ENCODE results near the gene SOX13. TPM values are rescaled to one million over a fixed set of nuclear protein-coding genes. Genes with fewer than 3 reads are reported as not detected.

SOX13 gene
- total and polyA plus RNA-seq, 5 donors, result 9.4 to 17.9 (median 11.6) TPM

- Histone ChIP-seq H3K9me3 (ENCODE audit: control insufficient read depth, low read length) (no peaks in the 10 kb centered on the region), H3K27me3 (ENCODE audit: control insufficient read depth, insufficient read depth) (no peaks in the 10 kb centered on the region), H3K4me3 (ENCODE audit: low read length) (no peak overlapping the region), H3K27ac (ENCODE audit: low read length) (no peak overlapping the region), H3K4me1 (ENCODE audit: control insufficient read depth, insufficient read depth, low read length) (peaks cover 3% of the 10 kb centered on the region)
- no peak for DNase-seq
- intact Hi-C loops (cut with DNase I), result no loop called here
- 76% methylated on average over 2 of the region's 2 CpGs for WGBS
- ATAC-seq, result no peak
Measured at GRCh38 chr1:204149107-204149506, 76.2 kb downstream of the SOX13 start.

GRCh38 chr1:204149635-204150565, 77.0 kb downstream of the SOX13 start:
- Histone ChIP-seq H3K4me3 (ENCODE audit: low read length) (no peak overlapping the region), H3K9me3 (ENCODE audit: control insufficient read depth, low read length) (no peaks in the 10 kb centered on the region), H3K27ac (ENCODE audit: low read length) (no peak overlapping the region), H3K27me3 (ENCODE audit: control insufficient read depth, insufficient read depth) (no peaks in the 10 kb centered on the region), H3K4me1 (ENCODE audit: control insufficient read depth, insufficient read depth, low read length) (peaks cover 3% of the 10 kb centered on the region)
- ATAC-seq (peak; percentile 30 to 32), DNase-seq (no peak)
- intact Hi-C loops (cut with DNase I), result no loop called here
- WGBS, result 76% methylated on average over 16 of the region's 16 CpGs

- Histone ChIP-seq H3K27me3 (ENCODE audit: control insufficient read depth, insufficient read depth) (no peaks in the 10 kb centered on the region), H3K4me1 (ENCODE audit: control insufficient read depth, insufficient read depth, low read length) (peaks cover 3% of the 10 kb centered on the region), H3K27ac (ENCODE audit: low read length) (no peak overlapping the region), H3K4me3 (ENCODE audit: low read length) (peak overlapping the region; percentile 62), H3K9me3 (ENCODE audit: control insufficient read depth, low read length) (no peaks in the 10 kb centered on the region)
- intact Hi-C loops (cut with DNase I), result no loop called here
- ATAC-seq (peak; percentile 34 to 37), DNase-seq (peak; percentile 42 to 77 (median 65))
- WGBS, result 27% methylated on average over 33 of the region's 33 CpGs
Measured at GRCh38 chr1:204150702-204151551, 78.0 kb downstream of the SOX13 start.

DNA sequence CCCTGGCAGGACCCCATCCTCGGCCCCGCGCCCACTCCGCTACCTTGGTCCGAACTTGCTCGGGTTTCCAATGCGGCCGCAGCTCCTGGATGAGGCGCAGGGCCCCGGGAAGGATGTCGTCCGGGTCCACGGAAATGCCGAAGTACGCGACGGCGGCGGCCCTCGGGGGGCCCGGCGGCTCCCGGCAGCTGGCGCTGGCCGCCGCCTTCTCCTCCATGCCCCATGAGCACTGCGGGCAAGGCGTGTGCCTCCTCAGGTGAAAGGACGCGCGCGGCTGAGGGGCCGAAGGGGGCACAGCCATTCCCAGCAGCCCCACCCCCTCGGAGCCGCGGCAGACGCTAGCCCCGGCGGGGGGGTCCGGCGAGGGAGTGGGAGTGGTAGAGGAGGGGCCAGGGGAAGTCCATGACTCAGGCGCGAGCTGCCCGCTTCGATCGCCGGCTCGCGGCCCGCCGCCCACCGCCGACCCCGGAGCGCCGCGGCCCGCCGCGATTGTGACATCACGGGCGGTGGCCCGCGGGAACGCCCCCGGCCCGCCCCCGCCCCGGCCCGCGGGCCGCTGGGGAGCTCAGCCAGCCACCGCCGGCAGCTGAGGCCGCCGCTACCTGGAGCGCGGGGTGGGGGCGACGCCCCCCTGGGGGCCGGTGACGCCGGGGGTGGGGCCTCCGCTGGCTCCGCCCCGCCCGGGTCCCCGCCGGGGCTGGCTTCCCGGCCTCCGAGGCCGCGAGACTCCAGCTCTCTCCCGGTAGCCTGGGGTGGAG, 78.8 kb downstream of the SOX13 start, which contains the start of gene ETNK2:
Gene ETNK2 (minus strand): TSS at position 493 of the 758 bp plus-strand sequence. CDS start 192 bp downstream, at position 301.
- DNase-seq (peak; percentile 70 to 88 (median 87)), ATAC-seq (peak; percentile 61 to 65)
- H3K4me1 ChIP-seq (ENCODE audit: control insufficient read depth, insufficient read depth, low read length), result peaks cover 3% of the 10 kb centered on the region
- WGBS, result under 1% methylated on average over 94 of the region's 94 CpGs
- peak within 1 kb of the TSS; percentile 62 for H3K4me3 ChIP-seq (ENCODE audit: low read length)
- no peaks in the 10 kb centered on the region for H3K27me3 ChIP-seq (ENCODE audit: control insufficient read depth, insufficient read depth)
- intact Hi-C loops (cut with DNase I), result no loop called here
- H3K9me3 ChIP-seq (ENCODE audit: control insufficient read depth, low read length), result no peaks in the 10 kb centered on the region
- H3K27ac ChIP-seq (ENCODE audit: low read length), result no peak within 1 kb of the TSS

DNA sequence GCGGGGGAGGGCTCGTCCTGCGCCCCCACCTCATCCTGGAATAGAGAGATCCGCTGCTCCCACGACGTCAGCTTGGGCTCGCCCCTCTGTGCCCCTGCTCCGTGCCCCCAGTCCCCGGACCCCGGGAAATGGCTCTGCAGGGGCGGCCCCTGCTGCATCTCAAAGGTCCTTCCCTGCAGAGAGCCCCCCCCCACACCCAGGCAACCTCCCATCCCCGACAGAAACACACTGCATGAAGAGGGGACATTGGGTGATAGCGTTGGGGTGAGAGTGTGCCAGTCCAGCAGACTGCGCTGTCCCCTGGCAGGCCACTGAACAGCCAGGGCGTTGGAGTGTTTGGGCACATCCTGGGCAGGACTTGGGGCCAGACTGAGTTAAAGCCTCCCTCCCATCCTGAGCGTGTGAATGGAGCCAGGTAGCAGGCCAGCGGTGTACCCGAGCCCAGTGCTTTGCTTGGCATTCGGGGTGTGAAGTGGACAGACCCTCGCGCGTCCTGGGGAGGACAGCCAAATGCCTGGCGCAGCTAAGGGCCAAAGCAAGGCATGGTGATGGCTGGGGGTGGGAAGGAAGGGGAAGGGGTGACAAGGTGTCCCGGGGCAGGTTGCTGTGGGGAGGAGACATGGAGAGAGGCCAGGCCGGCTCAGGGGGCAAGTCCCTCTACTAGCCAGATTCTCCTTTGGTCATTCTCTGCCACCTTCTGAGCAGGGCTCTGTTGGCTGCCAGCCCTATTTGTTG, 79.6 kb downstream of the SOX13 start:
- DNase-seq (peak in 1 of 3 donors; percentile 39), ATAC-seq (peak; percentile 4 to 10)
- peaks cover 3% of the 10 kb centered on the region for H3K4me1 ChIP-seq (ENCODE audit: control insufficient read depth, insufficient read depth, low read length)
- H3K9me3 ChIP-seq (ENCODE audit: control insufficient read depth, low read length), result no peaks in the 10 kb centered on the region
- H3K27ac ChIP-seq (ENCODE audit: low read length), result no peak overlapping the region
- 31% methylated on average over 25 of the region's 25 CpGs for WGBS
- H3K4me3 ChIP-seq (ENCODE audit: low read length), result peak overlapping the region; percentile 62
- intact Hi-C loops (cut with DNase I), result no loop called here
- no peaks in the 10 kb centered on the region for H3K27me3 ChIP-seq (ENCODE audit: control insufficient read depth, insufficient read depth)

GRCh38 chr1:204153667-204154066, 80.8 kb downstream of the SOX13 start:
- no peak for ATAC-seq
- Histone ChIP-seq H3K4me1 (ENCODE audit: control insufficient read depth, insufficient read depth, low read length) (peaks cover 3% of the 10 kb centered on the region), H3K4me3 (ENCODE audit: low read length) (no peak overlapping the region), H3K27ac (ENCODE audit: low read length) (no peak overlapping the region), H3K9me3 (ENCODE audit: control insufficient read depth, low read length) (no peaks in the 10 kb centered on the region), H3K27me3 (ENCODE audit: control insufficient read depth, insufficient read depth) (no peaks in the 10 kb centered on the region)
- DNase-seq, result no peak
- intact Hi-C loops (cut with DNase I), result no loop called here
- WGBS, result 90% methylated on average over 5 of the region's 5 CpGs

DNA sequence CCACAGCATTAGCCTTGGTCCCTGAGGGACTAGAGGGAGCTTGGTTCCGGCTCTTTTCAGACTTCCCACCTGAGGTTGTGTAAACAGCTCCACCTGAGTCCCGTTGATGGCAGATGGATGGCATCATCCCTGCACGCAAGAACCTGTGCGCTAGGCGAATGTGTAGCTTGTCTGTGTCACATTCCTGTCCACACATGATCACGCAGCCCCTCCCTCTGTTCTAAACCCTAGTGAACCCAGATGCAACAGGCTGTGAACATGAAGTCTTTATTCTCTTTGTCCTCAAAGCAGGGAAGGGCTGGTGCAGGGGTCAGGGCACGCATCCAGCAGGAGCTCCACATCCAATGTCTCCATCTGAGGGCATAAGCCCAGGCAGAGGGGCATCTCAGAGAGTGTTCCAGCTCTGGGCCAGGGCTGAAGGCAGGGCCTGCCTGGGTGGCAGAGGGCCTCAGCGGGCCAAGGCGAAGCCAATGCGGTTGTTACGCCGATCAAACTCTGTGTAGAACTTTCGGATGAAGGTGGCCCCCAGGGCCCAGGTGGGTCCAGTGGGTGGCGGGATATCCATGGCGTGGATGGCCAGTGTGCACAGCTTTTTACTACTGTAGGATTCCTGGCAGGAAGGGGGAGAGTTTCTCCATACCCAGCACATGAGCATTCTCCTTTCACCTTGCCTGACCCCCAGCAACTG, 81.8 kb downstream of the SOX13 start:
- Histone ChIP-seq H3K27ac (ENCODE audit: low read length) (no peak overlapping the region), H3K27me3 (ENCODE audit: control insufficient read depth, insufficient read depth) (no peaks in the 10 kb centered on the region), H3K4me3 (ENCODE audit: low read length) (no peak overlapping the region), H3K4me1 (ENCODE audit: control insufficient read depth, insufficient read depth, low read length) (peaks cover 3% of the 10 kb centered on the region), H3K9me3 (ENCODE audit: control insufficient read depth, low read length) (no peaks in the 10 kb centered on the region)
- DNase-seq (no peak), ATAC-seq (no peak)
- intact Hi-C loops (cut with DNase I), result no loop called here
- WGBS, result 93% methylated on average over 15 of the region's 15 CpGs

GRCh38 chr1:204155881-204156280, 83.0 kb downstream of the SOX13 start:
- ATAC-seq (no peak), DNase-seq (no peak)
- no peak overlapping the region for H3K27ac ChIP-seq (ENCODE audit: low read length)
- 94% methylated on average over 10 of the region's 10 CpGs for WGBS
- peaks cover 3% of the 10 kb centered on the region for H3K4me1 ChIP-seq (ENCODE audit: control insufficient read depth, insufficient read depth, low read length)
- no peak overlapping the region for H3K4me3 ChIP-seq (ENCODE audit: low read length)
- no peaks in the 10 kb centered on the region for H3K27me3 ChIP-seq (ENCODE audit: control insufficient read depth, insufficient read depth)
- intact Hi-C loops (cut with DNase I), result no loop called here
- H3K9me3 ChIP-seq (ENCODE audit: control insufficient read depth, low read length), result no peaks in the 10 kb centered on the region

DNA sequence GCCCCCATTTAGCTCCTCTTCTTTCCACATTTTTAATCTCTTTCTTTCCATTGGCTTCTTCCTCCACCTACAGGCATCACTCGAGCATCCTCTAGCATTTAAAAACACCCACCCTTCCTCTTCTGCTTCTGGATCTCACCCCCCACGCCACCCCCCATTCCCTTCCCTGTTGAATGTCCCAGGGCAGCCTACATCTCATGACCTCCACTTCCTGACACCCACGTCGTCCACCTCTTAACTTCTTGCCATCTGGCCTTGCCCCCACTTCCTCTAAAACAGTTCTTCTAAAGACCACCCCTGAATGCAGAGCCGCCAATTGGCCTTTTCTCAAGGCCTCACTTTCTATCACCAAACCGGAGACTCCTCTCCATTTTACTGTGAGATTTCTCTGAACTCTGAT, 85.0 kb downstream of the SOX13 start:
- H3K4me3 ChIP-seq (ENCODE audit: low read length), result no peak overlapping the region
- no peak overlapping the region for H3K27ac ChIP-seq (ENCODE audit: low read length)
- H3K4me1 ChIP-seq (ENCODE audit: control insufficient read depth, insufficient read depth, low read length), result no peaks in the 10 kb centered on the region
- H3K9me3 ChIP-seq (ENCODE audit: control insufficient read depth, low read length), result no peaks in the 10 kb centered on the region
- ATAC-seq, result no peak
- no peaks in the 10 kb centered on the region for H3K27me3 ChIP-seq (ENCODE audit: control insufficient read depth, insufficient read depth)
- no peak for DNase-seq
- 57% methylated on average over 6 of the region's 6 CpGs for WGBS
- intact Hi-C loops (cut with DNase I), result no loop called here

Data from right cardiac atrium (tissue), 5 donors.